Adipocyte (in vitro differentiated cells): Measurements from ENCODE around the gene MROH2A.
"Not testable (repeated sequence)": the region's sequence is repeated elsewhere in the genome, so short reads cannot be mapped to it uniquely, and the experiment has no call there.

ENCODE experiments used
- DNase-seq: peaks from one replicate; pipeline ENCODE4 v3.0.0-alpha.2; 2015; ENCODE audit warnings: low read depth
- H3K27me3 ChIP-seq: replicated peaks from 2 replicates; pipeline ENCODE4 v1.7.0; 2013; ENCODE audit warnings: mild to moderate bottlenecking, low read length, moderate library complexity; ENCODE audit not compliant: control insufficient read depth, insufficient read depth
- H3K36me3 ChIP-seq: 2 replicates; pipeline ENCODE4 v1.7.0; 2013; ENCODE audit warnings: low read length, mild to moderate bottlenecking, moderate library complexity; ENCODE audit not compliant: control insufficient read depth, insufficient read depth, severe bottlenecking
- H3K4me1 ChIP-seq: 2 replicates; pipeline ENCODE4 v1.7.0; 2013; ENCODE audit warnings: mild to moderate bottlenecking, low read length, moderate library complexity; ENCODE audit not compliant: control insufficient read depth, insufficient read depth
- H3K4me3 ChIP-seq: 2 replicates; pipeline ENCODE4 v1.7.0; 2013; ENCODE audit warnings: mild to moderate bottlenecking, low read length, moderate library complexity
- H3K9ac ChIP-seq: 2 replicates; pipeline ENCODE4 v1.7.0; 2013; ENCODE audit warnings: mild to moderate bottlenecking, low read length, moderate library complexity
- H3K9me3 ChIP-seq: 2 replicates; pipeline ENCODE4 v1.7.0; 2013; ENCODE audit warnings: mild to moderate bottlenecking, low read length, moderate library complexity; ENCODE audit not compliant: control insufficient read depth

MROH2A gene

GRCh38 chr2:233778030-233778429 lies at the start of gene MROH2A:
Gene MROH2A (plus strand): TSS chr2:233778330. CDS start chr2:233779359, 1,029 bp downstream.
- H3K9me3 ChIP-seq, result peaks cover 25% of the 10 kb centered on the region
- H3K27me3 ChIP-seq, result no peaks in the 10 kb centered on the region
- no peak within 1 kb of the TSS for H3K4me3 ChIP-seq
- no peak within 1 kb of the TSS for H3K9ac ChIP-seq
- H3K4me1 ChIP-seq, result peaks cover 3% of the 10 kb centered on the region
- no peak for DNase-seq
- no peaks in the 10 kb centered on the region for H3K36me3 ChIP-seq

- Histone ChIP-seq H3K9me3 (no peaks in the 10 kb centered on the region), H3K9ac (no peak within 1 kb of the TSS), H3K36me3 (no peaks in the 10 kb centered on the region), H3K27me3 (peaks cover 5% of the 10 kb centered on the region), H3K4me1 (no peaks in the 10 kb centered on the region), H3K4me3 (no peak within 1 kb of the TSS)
- DNase-seq, result no peak
Observed at GRCh38 chr2:233728723-233729301, 49.3 kb upstream of the MROH2A start, which contains the start of gene UGT1A3. Gene UGT1A3 (plus strand): TSS chr2:233729042. CDS start chr2:233729127, 85 bp downstream.

- H3K4me1 ChIP-seq, DNase-seq, H3K9me3 ChIP-seq, H3K9ac ChIP-seq, H3K36me3 ChIP-seq, H3K4me3 ChIP-seq: not testable (repeated sequence)
- H3K27me3 ChIP-seq, result peaks cover 10% of the 10 kb centered on the region
Observed at GRCh38 chr2:233736868-233737653, 41.1 kb upstream of the MROH2A start.

- Histone ChIP-seq H3K9me3 (no peaks in the 10 kb centered on the region), H3K4me3 (no peak overlapping the region), H3K36me3 (no peaks in the 10 kb centered on the region), H3K9ac (no peak overlapping the region), H3K27me3 (peaks cover 14% of the 10 kb centered on the region), H3K4me1 (no peaks in the 10 kb centered on the region)
- no peak for DNase-seq
Observed at GRCh38 chr2:233740870-233741269, 37.3 kb upstream of the MROH2A start.

- DNase-seq, result no peak
- no peaks in the 10 kb centered on the region for H3K9me3 ChIP-seq
- H3K27me3 ChIP-seq, result peaks cover 10% of the 10 kb centered on the region
- H3K9ac ChIP-seq, result no peak overlapping the region
- no peaks in the 10 kb centered on the region for H3K36me3 ChIP-seq
- no peak overlapping the region for H3K4me3 ChIP-seq
- no peaks in the 10 kb centered on the region for H3K4me1 ChIP-seq
Observed at GRCh38 chr2:233743464-233744259, 34.5 kb upstream of the MROH2A start.

GRCh38 chr2:233745073-233745755 lies 32.9 kb upstream of the MROH2A start:
- Histone ChIP-seq H3K9me3 (no peaks in the 10 kb centered on the region), H3K4me3 (no peak overlapping the region), H3K27me3 (peaks cover 10% of the 10 kb centered on the region), H3K4me1 (no peaks in the 10 kb centered on the region), H3K9ac (no peak overlapping the region), H3K36me3 (no peaks in the 10 kb centered on the region)
- no peak for DNase-seq

GRCh38 chr2:233745838-233746237 lies 32.3 kb upstream of the MROH2A start:
- H3K4me3 ChIP-seq, DNase-seq, H3K4me1 ChIP-seq, H3K36me3 ChIP-seq, H3K9me3 ChIP-seq, H3K9ac ChIP-seq, H3K27me3 ChIP-seq: not testable (repeated sequence)

- no peak for DNase-seq
- H3K9ac ChIP-seq, result no peak overlapping the region
- H3K9me3 ChIP-seq, result peaks cover 4% of the 10 kb centered on the region
- peaks cover 7% of the 10 kb centered on the region for H3K27me3 ChIP-seq
- no peaks in the 10 kb centered on the region for H3K4me1 ChIP-seq
- no peak overlapping the region for H3K4me3 ChIP-seq
- no peaks in the 10 kb centered on the region for H3K36me3 ChIP-seq
Observed at GRCh38 chr2:233746475-233747282, 31.5 kb upstream of the MROH2A start.

- DNase-seq, result no peak
- peaks cover 4% of the 10 kb centered on the region for H3K9me3 ChIP-seq
- H3K36me3 ChIP-seq, result no peaks in the 10 kb centered on the region
- H3K4me1 ChIP-seq, result no peaks in the 10 kb centered on the region
- H3K4me3 ChIP-seq, result no peak overlapping the region
- no peak overlapping the region for H3K9ac ChIP-seq
- H3K27me3 ChIP-seq, result peaks cover 4% of the 10 kb centered on the region
Observed at GRCh38 chr2:233747283-233747544, 30.9 kb upstream of the MROH2A start.

- not testable (repeated sequence) for H3K9me3 ChIP-seq, DNase-seq, H3K36me3 ChIP-seq, H3K9ac ChIP-seq, H3K4me1 ChIP-seq, H3K27me3 ChIP-seq, H3K4me3 ChIP-seq
Observed at GRCh38 chr2:233750689-233751088, 27.4 kb upstream of the MROH2A start.
